GM18868 (cell line): ENCODE results near the gene PIP5K1B.

ENCODE experiments used
- ATAC-seq: cut with Tn5 transposase; IDR thresholded peaks from one replicate; pipeline ENCODE4 v1.9.1; 2021; ENCODE audit warnings: mild to moderate bottlenecking, moderate library complexity; ENCODE audit not compliant: unreplicated experiment

The PIP5K1B gene

DNA sequence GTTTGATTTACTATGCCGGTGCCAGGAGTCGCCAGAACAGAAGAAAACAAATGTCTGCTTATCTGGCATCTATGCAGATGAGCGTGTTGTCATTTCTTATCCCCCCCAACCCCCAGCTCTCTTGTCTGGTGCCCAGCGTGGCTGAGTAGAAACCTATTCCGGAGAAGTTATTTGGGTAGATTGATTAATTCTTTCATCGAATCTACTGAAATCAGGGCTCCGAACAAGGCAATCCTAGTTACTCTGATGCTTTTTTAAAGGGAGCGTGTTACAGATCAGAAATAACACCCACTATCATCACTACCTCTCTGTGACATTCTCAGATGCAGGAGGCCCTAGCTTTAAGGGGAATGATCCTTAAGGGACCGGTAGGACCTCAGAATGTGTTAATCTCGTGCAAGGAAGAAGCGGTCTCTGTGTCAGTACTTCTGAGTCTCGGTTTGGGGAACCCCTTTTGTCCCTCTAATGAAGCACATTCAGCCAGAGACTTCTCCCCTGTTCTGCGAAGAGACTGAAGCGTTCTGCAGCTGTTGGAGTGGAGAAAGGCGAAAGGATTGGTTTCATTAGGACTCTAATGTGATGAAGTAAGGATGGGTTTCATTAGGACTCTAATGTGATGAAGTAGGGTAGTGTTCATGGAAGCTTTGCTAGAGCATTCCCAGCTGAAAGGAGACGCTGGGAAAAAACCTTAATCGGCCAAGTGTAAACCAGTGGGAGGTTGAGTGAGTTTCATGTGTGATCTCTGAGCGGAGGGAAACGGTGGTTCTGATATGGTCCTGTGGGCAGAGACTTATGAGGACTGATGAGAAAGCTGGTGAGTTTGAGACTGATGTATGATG is 1.5 kb downstream of the PIP5K1B start:
- peak; percentile 57 for ATAC-seq

DNA sequence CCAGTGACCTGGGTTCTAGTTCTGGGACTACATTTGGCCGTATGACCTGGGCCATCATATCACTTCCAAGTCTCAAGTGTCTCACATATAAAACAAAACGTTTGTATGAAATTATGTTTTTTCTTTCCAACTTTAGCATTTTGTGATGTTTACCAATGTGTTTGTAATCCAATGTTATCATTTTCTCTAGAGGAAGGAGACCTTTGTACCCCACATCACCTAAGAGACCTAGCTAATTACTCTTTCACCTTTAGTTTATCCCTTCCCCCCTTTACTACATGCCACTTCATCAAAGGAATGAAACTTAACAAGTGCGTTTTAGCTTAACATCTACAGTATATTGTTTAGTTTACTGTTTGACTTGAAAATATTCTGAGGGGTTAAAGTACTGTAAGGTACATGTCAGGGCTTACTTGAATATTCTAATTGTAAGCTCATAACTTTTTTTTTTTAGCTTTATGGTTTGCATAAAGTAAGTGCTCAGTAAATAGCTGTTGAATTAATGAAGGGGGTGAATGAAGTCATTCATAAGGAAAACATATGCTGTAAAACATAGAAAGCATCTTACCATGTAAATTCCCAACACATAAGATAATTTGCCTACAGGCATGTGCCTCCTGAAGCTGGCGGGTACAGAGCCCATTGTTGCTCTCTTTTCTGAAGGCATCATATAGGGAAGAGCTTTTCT is 2.9 kb downstream of the PIP5K1B start:
- no peak for ATAC-seq

DNA sequence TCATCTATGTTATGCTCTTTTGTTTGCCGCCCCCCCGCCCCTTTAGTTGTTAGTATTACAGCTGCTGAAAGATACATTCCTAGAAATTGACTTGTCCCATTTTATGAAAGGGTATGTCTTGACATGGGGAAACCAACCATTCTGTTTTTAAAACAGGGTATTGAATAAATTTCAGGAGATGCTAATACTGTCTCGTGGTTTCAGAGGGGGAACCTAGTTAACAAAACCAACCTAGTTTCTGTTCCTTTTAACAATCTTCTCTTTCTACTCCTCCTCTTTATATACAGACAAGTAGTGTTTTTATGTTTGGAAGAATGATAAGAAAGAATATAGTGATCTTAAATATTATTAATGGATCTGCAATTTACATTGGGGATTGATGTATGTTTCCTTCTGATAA is 3.5 kb downstream of the PIP5K1B start:
- ATAC-seq = no peak

DNA sequence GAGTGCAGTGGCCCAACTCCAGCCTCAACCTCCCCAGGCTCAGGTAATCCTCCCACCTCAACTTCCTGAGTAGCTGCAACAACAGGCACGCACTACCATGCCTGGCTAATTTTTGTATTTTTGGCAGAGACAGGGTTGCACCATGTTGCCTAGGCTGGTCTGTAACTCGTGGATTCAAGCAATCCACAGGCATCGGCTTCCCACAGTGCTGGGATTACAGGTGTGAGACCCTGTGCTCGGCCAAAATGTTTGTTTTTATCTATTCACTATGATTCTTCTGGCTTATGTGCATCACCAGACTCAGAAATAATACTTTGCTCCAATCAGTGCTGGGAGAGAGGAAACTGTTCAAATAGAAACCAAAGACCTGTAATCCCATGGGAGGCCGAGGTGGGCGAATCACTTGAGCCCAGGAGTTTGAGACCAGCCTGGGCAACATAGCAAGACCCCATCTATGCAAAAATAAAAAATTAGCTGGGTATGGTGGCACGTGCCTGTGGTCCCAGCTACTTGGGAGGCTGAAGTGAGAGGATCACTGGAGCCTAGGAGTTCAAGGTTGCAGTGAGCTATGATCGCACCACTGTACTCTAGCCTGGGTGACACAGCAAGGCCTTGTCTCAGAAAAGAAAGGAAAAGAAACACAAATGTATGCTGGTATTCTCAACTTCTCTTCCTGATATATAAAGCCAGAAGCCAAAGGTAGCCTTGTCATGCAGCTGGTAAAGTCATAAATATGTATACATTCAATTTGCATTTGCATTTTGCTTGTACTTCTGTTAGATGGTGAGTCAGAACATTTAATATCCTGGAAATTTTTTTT is 4.5 kb downstream of the PIP5K1B start:
- no peak for ATAC-seq

DNA sequence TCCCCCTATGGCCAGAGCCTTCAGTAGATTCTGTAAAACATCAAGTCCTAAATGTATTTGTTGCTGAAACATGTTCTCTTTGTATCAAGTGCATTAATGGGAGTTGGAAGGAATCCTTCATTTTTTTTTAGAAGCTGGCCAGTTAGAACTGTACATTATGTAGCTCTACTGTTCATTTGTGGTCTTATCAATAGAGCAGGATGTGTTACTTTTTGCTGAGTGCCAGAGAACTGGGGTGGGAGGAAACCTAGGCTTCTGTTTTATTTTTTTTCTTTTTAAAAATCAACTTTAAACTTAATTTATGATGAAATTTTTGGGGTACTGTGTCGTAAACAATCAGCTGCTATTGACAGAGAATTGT is 5.1 kb downstream of the PIP5K1B start:
- no peak for ATAC-seq

DNA sequence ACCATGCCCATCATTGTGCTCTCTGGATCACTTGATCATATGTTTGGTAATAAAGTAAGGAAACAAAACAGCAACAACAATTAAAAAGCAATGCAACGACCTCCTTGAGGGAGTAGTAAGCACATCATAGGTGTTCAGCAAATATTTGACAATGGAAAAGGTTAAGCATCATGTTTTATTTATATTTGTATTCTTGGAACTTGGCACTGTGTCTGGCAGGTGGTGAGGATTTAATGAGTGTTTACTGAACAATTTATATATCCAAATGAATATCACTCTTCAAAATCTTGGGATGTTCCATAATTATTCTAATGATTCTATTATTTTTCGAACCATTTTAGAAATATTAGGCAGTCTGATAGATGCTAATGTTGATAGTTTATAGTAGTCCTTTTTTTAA is 6.2 kb downstream of the PIP5K1B start:
- no peak for ATAC-seq

DNA sequence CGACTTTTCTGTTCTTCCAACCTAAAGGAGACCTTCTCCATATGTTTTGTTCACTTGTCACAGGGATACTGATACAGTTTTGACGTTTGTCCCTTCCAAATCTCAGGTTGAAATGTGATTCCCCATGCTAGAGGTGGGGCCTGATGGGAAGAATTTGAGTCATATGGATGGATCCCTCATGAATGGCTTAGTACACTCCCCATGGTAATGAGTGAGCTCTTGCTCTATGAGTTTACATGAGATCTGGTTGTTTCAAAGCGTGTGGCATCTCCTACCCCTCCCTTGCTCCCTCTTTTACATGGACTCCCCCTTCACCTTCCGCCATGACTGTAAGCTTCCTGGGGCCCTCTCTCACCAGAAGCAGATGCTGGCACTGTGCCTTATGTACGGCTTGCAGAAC is 6.9 kb downstream of the PIP5K1B start:
- ATAC-seq = no peak

DNA sequence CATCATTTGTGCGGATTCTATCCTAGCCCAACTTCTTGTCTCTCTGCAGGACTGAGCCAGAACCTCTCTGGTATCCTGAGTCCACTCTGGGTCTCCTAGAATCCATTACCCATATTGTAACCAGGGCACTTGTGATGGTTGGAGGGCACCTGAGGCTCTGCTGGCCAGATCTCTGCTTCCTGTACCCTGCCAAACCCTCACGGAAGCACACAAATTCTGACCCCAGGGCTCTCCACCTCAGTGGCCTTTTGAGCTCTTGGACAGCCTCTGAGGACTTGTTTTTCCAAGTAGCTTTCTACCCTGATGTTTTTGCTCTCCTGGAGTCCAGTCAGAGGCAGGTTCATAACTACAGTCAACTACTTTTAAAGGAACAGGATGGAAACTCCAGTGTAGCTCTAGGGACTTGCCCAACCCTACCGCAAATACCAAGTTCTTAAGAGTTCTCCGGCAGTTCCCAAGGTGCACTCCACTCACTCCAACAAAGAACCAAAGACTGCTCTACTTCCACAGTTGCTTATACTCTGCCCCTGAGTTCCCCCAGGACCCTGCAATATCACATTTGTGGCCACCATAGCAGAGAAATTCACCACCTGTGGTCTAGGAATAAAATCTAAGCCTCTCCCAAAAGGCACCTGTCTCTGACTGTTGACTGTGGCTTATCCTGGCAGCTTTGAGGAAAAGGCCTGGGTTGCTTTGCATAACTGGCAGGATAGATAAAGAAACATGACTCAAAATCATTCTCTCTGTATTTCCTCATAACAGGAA is 9.6 kb downstream of the PIP5K1B start:
- peak; percentile 56 for ATAC-seq

DNA sequence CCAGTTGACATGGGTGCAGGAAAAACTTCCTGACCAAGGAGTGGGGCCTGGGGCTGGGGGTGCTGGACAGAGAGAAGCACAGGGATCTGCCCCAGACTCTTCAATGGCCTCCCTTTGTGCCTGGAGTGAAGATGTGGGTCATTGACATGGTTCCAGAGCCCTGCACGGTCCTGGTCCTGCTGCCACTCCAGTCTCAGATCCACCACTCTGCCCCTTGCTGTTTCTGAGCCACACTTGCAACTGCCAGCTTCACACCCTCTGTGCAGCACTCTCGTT is 10.1 kb downstream of the PIP5K1B start:
- no peak for ATAC-seq

DNA sequence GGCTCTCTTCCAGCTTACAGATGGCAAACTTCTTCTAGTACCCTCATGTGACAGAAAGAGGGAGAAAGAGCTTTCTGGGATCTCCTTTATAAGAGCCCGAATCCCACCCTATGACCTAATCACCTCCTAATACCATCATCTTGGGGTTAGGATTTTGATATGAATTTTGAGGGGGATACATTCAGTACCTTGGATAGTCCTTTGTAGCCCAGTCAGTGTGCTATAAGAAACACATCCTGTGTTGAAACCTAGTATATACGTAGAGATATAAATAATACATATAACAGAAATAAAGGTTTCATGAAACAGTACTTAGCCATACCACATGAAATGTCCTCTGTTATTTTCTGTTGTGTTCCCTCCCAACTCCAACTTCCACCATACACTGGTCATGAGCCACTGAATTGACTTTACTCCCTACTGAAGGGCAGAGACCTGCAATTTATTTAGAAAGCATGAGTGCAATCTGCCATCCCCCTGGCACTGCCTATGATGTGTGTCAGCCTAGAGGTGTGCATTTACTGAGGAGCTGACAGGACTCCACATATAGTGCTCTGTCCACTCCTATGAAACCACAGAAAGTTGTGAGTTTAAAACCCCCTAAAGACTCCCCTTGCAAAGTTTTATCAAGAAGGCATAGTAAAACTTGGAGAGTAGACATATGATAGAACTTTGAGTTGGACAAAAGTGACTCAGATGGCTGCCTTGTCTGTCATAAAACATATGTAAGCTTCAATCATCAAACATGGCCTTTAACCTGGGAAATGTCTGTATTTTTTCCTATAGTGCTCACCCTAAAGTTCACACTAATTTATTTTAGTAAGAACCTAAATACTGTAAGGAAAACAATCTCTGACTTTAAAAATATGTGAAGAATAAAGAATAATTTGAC is 12.8 kb downstream of the PIP5K1B start:
- ATAC-seq = no peak

DNA sequence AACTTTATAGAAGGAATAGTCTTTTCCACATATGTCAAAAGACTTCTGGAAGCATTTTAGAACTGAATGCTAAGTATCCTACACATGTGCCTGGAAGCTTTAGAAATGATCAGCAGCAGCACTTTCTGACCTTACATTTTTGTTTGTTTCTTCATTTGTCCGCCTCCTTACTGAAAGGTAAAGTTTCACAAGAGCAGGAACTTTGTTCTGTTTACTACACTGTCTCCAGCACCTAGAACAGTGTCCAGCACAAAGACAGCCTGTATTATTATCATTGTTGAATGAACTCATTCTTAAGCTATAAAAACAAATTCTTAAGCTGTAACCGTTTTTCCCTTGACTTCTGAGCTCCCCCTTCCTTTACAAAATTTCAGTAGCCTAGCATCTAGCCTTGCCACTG is 14.8 kb downstream of the PIP5K1B start:
- ATAC-seq = no peak

DNA sequence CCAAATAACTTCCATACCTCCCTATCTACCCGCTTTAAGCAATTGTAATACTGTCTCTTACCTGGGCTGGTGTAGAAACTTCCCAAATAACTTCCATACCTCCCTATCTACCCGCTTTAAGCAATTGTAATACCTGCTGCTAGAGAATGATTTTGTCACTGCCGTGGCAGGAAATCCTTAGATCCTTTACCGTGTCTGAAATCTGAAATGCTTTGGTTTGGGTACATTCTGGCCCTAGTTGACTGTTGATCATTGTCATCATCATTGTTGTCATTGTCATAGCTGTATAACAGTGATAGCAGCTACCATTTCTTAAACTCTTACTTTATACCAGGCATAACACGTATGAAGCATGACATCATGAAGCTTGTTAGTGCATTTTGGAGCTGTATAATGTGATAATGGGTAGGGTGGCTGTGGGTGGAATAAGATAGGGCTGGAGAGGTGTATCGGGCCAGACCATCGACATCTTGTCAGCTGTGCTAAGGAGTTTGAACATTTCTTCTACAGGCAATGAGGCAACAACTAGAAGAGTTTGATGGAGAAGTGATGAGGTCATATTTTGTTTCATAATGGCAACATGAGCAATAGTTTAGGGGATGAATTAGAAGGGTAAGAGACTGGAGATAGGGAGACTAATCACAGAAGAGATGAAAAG is 15.7 kb downstream of the PIP5K1B start:
- no peak for ATAC-seq

DNA sequence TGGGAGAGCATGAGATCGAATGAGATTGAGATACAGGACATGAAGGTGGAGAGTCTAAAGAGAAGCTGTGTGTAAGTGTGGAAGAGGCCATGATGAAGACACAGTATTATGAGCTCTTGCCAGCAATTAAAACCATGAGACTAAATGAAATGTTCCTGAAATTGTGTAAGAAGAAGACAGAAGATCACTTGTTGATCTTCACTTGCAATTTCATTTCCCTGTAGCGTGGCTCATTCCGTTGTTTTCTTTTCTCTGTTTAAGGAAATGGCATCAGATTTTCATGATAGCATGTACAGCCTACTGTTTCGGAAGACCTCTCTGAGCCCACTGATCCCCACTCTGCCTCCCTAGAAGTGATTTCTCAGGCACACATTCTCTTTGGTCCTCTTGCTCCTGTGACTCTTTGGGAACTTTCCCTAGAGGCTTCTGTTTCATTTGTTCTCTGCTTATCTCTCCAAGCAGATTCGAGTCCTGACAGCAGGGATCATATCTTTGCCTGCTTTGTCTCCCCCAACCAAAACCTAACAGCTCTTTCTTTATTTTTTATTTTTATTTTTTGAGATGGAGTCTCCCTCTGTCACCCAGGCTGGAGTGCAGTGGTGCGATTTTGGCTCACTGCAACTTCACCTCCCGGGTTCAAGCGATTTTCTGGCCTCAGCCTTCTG is 16.8 kb downstream of the PIP5K1B start:
- ATAC-seq = no peak

DNA sequence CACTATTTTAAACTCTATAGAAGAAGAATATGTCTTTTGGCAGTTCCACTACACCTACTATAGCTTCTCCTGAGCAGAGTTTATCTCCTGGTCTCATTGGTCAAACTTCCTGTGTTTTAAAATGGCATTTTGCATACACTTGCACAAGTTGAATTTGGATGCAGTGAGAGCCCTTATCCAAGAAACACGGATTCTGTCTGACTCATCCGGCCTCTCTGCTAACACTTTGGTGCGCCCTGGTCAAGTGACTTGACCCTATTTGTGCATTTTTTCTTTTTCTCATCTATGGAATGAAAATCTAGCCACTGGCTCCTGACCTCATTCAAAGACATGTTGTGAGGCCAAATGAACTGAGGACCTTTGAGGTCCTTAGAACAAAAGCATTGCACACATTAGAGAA is 20.0 kb downstream of the PIP5K1B start:
- ATAC-seq = no peak

DNA sequence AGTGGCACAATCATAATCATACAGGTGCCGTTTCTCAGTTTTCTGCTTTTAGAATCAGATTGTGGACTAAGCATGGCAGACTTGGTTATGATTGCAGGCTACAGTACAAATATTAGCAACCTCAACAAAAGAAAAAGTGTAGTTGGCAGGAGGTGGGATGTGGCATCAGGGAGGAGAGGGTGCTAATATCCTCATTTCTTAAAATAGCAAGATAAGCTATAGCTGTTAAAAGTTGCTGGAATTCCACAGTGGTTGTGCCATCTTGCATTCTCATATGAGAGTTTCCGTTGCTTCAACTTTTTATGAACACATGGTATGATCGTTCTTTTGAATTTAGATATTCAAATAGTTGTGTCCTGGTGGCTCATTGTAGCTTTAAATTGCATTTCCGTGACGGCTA is 21.4 kb downstream of the PIP5K1B start:
- no peak for ATAC-seq

DNA sequence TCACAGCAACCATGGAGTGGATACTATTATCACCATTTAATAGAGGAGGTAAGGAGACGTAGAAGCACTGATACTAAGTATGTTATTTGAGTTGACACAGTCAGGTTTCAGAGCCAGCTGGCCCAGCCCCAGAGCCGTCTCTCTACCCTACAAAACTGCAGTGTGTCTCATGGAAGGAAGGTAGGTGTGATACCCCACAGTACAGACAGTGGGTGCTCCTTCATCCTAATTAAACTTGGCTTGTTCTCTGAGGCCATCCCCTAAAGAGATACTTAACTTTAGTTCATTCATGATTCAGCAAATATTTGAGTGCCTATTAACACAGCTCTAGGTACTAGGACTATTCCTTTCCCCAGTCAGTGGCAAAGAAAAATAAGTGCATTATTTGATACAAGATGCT is 22.6 kb downstream of the PIP5K1B start:
- ATAC-seq = no peak

DNA sequence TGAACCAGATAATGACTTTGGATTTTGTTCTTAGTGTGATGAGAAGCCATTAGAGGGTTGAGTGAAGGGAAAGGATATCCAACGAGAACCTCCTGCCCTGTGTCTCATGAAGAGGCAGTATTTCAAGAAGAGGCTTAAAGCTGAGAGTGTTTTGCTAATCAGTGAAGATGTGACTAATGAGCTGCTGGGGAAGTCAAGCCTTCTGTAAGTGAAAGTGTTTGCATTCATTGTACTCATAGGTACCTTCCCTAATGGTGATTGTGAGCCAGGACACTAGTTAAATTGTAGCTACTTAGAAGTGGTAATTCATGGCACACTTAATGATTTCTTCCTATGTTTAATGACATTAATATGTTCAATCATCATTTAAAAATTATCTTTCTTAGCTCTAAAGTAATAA is 23.7 kb downstream of the PIP5K1B start:
- peak; percentile 77 for ATAC-seq

DNA sequence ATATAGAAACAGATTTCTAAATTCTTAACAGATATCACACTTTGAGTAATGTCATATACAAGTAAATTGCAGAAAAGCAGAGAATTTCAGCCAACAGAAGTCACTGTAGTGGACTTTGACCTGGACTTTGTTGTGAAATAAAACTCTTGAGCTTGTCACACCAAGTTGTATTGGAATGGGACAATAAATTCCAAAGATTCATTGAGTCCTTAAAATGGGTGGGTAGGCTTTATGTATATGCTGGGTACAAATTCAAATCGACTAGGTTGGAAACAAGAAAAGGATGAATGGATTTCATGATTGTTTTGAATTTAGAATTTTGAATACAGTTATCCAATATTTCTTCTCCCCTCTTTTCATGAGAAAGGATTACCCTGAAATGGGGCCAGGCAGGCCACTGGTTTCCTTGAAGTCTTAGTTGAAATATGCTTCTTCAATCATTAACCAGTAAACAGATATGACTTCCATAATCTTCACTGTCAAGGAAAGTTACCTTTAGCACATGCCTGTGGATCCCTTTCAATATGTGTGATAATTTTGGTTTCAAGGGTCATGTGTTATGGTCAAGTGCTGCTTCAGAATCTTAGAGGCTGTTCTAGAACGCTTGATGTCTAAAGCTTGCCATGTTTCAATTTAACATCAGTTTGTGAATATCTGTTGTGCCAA is 25.7 kb downstream of the PIP5K1B start:
- no peak for ATAC-seq

DNA sequence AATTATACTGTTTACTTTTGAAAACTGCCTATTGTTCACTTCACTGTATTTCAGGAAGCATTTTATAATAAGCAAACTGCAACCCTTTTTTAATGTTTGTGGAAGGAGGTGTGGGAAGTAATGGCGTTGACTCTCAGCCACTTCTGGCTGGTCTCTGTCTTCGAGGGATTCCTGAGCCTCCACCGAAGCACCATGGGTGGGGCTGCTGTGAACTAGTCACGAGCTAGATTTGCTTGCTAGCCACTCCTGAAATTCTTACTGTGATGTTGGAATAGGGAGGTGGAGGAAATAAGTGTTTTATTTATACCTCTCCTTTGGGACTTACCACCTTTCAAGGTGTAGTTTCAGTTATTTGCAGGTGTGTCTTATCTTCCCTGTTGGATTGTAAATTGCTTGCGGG is 26.8 kb downstream of the PIP5K1B start:
- no peak for ATAC-seq
